Stimulated activated CD8-positive, alpha-beta memory T cell treated with anti-CD3 and anti-CD28 coated beads, Interleukin-7, amount 100 ng/mL, for 48 hours (primary cell): ENCODE measurements around the gene RLBP1.
"Not testable (repeated sequence)": the region's sequence is repeated elsewhere in the genome, so short reads cannot be mapped to it uniquely, and the experiment has no call there.

Source experiments
- DNase-seq, 2 donors: peaks; one replicate each; pipeline ENCODE4 v3.0.0-alpha.2; 2020; ENCODE audit warnings: low read depth in 1 of 2; ENCODE audit errors: extremely low read depth in 1 of 2

The RLBP1 gene

DNA sequence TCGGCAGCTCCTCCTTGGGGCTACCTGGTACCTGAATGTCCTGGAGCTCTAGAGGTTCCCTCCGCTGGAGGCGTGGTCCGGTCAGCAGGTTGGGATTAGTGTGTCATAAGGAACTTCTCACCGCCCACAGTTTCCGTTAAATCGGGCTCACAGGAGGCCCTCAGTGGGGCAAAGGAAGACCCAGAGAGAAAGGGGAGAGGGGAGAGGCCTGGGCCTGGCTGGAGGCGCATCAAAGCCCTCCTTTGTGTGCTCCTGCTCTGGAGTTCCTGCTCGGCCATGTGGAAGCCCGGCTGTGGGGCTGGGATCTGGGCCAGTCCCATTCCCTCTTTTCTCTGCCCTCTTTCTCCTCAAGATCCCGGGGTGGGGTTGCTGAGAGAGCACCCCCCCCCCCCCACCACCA lies at the start of gene RLBP1:
Gene RLBP1 (minus strand): TSS at position 37 of the 400 bp plus-strand sequence. CDS start 2,604 bp downstream, outside the sequence.
- no peak for DNase-seq

DNA sequence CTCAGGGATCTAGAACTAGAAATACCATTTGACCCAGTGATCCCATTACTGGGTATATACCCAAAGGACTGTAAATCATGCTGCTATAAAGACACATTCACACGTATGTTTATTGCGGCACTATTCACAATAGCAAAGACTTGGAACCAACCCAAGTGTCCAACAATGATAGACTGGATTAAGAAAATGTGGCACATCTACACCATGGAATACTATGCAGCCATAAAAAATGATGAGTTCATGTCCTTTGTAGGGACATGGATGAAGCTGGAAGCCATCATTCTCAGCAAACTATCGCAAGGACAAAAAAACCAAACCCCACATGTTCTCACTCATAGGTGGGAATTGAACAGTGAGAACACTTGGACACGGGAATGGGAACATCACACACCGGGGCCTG lies 28.8 kb upstream of the RLBP1 start:
- not testable (repeated sequence) for DNase-seq

DNA sequence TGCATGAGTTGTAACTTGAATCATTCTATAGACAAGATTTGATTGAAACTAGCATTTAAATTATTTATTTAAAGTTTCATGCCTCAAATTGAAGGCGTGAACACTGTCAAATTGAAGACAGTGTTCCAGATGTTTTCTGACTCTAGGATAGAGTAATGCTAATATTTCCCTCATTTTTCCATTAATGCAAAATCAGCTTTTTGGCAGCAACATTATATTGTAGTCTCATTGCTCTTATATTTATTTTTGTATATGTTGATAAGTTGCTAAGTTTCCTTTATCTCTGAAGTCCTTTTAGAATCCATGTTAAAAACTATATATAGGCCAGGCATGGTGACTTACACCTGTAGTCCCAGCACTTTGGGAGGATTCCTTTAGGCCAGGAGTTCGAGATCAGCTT lies 27.2 kb upstream of the RLBP1 start:
- DNase-seq: no peak

DNA sequence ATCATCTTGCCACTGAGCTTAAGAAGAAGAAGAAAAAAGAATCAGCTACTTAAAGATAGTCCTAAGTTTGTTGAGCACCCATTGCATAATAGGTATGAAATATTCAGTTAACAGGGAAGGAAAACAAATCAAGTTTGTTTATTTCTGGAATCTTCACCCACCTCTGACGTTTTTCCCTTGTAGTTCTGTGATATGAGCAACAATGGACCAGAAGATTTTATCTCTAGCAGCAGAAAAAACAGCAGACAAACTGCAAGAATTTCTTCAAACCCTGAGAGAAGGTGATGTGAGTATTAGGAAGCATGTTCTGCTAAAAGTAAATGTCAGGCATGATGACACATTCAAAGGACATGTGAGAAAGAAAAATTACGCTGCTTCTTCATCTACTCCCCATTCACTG lies 26.1 kb upstream of the RLBP1 start:
- no peak for DNase-seq

DNA sequence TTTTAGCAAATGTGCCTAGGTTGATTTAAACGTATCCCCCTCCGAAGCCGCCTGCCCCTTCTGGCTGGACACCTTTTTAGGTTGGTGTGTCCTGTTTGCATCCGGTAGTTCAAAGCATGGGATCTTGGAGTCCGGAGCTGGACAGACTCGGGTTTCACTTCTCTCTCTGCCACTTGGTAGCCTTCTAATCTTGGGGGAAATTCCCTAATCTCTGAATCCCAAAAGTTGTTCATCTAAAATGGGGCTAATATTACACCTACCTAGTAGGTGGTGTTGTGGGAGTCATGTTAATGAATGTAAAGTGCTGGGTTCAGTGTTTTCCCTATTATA lies 23.2 kb upstream of the RLBP1 start:
- no peak for DNase-seq

DNA sequence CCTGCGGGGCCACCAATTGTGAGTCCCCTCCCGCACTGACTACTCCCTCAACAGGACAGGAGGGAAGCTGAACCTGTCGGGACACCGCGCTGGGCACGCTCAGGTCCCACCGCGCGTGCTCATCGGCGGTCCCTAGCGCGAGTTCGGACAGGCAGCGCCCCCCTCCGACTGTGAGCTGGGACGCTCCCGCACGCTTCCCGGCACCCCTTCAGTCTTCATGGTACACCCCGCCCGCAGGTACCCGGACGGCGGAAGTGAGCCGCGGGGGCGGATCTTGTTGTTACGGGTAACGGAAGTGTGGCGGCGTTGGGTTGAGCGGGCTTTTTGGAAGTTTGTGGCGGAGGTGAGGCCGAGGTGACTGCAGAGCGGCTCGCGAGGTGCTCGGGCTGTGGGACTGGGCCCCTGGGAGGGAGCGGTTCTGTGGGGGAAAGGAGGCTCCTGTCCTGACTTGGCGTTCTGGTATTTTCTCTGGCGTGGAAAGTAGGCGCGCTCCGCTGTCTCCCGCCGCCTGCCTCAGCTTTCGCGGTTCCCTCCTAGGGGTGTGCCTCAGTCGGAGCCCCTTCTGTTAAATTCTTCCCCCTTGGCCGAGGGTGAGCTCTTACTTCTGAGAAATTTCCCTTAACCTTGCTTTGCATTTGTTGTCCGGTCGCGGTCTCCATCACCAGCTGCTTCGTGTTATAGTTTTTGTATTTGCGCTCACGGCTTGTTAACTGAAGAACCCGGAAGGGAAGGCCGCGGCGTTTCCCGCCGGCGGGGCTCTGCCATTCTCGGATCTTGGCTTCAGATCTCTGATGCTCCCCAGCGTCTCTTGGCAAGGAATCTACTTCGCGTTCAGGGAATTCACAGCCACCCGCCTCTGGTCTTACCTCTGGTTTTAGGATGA lies 22.6 kb upstream of the RLBP1 start, which contains the start of gene FANCI:
Gene FANCI (plus strand): TSS at position 289 of the 883 bp plus-strand sequence. CDS start 3,669 bp downstream, outside the sequence.
- peak; percentile 95 to 96 for DNase-seq

DNA sequence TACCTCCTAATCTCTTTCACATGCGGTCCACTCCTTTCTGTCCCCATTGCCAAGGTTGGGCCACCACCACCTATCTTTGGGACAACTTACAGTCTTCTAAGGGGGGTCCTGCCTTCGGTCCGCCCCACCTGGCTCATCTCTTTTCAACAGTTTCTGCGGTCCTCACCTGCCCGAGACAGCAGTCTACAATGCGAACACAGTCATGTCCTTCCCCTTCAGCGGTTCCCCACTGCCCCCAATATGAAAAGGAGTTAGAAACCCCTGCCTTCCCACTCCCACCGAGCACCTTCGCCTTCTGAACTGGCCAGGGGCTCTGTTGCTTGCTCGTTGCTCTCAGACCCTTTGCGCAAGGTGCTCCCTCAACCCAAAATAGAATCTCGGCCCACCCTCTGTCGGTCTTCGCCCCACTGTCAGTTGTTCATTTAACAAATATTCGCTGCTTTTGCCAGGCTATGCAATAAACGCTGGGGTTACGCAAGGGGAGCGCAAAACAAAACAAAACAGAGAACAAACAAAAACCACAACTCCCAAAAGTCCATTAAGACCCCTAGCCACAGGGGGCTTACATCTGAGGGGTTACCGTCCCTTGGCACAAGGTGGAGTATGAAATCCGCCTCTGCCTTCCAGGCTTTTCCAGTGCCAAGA lies 21.8 kb upstream of the RLBP1 start:
- DNase-seq: no peak

DNA sequence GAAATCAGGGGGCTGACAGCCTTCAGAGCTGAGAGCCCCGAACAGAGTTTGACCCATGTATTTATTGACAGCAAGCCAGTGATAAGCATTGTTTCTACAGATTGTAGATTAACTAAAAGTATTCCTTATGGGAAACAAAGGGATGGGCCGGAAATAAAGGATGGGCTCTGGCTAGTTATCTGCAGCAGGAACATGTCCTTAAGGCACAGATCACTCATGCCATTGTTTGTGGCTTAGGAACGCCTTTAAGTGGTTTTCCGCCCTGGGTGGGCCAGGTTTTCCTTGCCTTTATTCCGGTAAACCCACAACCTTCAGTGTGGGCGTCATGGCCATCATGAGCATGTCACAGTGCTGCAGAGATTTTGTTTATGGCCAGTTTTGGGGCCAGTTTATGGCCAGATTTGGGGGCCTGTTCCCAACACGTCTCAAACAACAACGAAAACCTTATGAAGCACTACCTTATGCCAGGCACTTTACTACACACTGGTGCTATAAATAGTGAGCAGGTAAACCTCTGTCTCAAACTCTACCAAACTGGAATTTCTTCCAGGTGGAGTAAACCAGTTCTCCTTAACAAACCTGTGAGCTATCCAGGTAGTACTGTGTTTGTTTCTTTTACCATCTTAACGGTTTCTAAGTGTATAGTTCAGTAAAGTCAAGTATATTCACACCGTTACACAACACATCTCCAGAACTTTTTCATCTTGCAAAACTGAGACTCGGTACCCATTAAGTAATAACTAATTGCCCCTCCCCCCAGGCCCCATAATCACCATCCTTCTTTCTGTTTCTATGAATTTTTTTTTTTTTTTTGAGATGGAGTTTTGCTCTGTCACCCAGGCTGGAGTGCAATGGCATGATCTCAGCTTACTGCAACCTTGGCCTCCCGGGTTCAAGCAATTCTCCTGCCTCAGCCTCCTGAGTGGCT lies 18.8 kb upstream of the RLBP1 start:
- DNase-seq: not testable (repeated sequence)

DNA sequence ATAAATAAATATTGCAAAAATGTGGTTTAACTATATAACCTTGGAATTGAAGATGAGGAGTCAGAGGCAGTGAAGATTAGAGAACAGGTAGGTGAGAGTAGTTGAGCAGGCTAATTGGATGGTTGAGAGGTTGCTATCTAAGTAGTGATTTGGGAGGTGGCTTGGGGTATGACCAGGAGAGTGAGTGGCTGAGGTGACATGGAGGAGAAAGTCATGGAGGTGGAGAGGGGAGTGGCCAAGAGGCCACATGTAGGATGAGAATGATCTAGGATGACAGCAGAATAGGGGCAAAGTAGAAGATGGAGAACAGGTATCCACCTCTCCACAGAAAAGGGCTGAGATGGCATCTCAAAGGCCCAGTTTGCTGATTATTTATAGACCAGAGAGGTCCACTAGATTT lies 10.5 kb upstream of the RLBP1 start:
- no peak for DNase-seq

DNA sequence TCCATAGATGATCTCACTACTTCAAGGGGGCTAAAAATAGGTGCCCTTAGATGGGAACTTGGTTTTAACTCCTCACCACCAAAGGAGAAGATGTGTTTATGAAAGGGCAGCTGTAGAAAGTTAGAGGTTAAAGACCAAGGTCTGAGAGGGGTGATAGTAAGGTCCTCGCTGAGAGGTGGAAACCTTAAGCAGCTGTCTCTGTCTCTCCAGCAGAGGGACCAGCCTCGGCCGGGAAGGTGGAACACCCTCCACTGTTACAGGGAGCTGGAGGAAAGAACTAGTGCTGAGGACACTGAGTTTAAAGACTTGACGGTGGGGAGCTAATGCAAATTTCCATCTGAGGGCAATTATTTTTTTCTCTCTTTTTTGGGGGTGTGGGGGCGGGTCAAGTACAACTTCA lies 8.9 kb upstream of the RLBP1 start:
- no peak for DNase-seq

DNA sequence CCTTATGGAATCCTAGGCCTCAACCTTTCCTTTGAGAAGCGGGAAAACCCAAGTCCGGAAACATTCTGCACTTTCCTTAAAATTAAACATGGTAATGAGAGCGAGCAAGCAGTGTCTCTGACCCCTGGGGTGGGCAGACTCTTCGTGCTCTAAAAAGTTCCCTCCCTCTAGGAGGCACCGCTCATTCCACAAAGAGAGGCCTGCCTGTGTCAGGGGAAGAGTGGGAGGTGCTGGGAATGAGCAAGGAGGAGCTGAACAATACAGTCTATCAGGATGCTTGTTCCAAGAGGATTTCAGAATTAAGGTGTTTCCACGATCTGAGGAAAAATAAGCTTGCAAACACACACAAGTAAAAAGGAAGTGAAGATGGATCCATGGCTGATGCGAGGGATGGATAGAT lies 6.0 kb upstream of the RLBP1 start:
- no peak for DNase-seq

DNA sequence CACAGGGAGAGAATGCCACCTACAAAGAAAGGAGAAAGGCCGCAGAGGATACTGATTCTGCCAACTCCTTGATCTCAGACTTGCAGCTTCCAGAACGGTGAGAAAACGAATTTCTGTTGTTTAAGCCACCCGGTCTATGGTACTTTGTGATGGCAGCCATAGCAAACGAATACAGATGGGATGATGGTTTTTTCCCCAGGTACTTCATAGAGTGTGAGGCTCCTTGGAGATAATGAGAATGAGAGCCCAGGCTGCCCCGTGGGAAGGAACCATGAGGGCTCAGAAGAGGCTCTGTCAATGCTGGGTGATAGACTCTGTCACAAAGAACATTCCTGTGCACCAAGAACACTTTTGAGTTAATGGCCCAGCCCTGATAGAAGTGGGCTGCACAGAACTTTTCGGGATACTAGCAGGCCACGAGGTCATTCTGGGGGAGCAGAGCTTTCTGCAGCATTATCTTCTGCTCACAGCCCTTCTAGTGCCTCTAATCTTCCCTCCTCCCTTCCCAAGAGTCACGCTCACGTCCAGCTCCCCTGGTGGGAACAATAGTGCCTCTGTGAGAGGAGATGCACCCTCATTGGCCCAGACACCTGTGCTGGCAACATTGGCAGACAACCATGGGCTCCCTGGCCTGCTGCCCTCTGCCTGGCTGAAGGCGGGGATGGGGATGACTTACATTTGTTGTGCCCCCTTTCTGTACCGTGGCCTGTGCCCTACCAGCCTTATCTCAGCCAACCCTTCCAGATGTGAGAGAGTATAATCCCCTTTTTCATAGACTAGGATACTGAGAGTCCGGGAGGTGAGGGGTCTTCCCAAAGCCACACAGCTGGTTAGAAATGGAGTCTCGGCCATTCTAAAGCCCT lies 5.2 kb upstream of the RLBP1 start:
- no peak for DNase-seq

DNA sequence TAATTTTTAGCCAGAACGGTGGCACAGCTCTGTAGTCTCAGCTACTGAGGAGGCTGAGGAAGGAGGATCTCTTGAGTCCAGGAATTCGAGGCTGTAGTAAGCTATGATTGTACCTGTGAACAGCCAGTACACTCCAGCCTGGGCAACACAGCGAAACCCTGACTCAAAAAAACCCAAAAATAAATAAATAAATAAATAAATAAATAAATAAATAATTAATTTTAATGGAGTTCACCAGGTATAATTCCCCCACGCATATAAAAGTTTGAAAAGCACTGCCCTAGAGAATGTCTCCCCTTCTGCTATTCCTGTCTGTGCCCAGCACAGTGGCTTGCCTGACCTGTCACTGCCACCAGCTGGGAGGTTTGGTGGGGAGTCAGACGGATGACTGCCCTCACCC lies 4.2 kb upstream of the RLBP1 start:
- no peak for DNase-seq

DNA sequence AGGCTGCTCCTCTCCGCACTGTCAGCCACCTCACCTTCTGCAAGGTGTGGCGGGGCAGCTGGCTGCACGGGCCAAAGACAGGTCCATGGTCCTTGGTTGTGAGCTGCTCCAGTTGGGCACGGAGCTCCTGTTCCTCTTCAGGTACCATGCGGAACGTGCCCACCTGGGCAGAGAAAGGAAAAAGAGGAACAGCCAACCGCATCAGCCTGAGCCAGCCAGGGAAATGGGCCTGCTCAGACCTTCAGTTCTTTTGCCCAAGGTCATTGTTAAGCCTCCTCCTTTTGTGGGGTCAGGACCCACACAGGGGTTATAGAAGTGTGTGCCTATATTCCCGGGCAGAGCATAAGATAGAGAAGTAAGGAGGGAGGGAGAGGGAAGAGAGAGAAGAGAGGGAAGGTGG lies 2.8 kb downstream of the RLBP1 start:
- DNase-seq: no peak

DNA sequence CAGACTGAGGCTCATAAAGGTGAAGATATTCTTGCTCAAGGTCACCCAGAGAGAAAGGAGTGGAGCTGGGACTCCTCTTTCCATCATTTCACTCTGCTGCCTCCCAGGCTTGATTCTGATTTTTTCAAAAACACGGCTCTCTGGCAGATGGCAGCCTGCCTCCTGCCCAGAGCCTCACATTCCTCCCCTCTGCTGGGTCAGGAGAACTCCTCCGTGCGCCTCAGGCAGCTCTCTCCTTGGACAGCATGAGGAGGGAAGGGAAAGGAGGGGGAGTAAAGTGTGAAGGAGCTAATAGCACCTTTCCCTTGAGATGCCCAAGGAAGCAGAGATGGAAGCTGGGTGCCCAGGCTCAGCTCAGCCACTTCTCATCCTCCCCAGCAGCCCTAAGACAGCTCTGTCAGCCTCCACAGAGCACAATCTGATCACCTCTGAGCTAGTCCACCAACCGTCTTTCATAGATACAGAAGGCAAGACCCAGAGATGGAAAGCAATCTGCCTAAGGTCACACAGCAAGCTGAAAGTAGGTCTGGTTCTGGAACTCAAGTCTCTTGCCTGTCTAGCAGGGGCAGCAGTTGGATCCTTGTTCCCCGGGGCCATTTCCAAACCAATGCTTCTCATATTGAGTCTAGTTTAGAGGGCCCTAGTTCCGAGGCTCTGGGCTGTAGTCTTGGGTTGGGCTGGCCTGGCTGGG lies 3.5 kb downstream of the RLBP1 start:
- no peak for DNase-seq

DNA sequence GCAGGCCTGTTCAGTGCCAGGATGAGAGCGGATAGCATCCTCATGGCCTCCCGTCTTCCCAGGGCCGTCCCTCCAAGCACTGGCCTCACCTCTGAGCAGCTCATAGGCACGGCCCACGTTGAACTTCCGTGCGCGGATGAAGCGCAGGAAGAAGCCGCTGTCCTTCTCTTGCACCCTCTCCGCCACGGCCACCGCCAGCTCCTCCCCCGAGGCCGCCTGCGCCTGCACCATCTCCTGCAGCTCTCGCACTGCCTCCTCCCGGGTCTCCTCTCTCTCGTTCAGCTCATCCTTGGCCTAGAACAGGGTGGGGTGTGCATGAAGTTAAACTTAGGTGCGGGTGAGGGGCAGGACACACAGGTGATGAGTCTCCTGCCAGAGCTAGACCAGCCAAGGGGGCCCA lies 4.3 kb downstream of the RLBP1 start:
- no peak for DNase-seq

DNA sequence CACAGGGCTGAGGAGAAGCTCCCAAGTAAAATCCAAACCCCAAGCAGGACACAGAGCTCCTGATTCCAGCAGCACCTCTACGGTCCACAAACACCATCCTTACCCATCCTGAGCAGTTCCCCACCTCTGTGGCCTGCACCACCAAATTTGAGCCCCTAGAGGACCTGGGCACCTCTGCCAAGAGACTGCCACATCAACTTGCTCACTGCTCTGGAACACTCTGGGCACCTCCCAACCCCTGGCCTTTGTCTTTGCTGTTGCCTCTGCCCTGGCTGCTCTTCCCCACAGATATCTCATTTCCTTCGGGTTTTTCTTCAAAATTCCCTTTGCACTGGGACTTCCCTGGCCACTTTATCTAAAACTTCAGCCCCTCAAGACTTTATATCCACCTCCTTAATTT lies 5.8 kb downstream of the RLBP1 start:
- DNase-seq: no peak

DNA sequence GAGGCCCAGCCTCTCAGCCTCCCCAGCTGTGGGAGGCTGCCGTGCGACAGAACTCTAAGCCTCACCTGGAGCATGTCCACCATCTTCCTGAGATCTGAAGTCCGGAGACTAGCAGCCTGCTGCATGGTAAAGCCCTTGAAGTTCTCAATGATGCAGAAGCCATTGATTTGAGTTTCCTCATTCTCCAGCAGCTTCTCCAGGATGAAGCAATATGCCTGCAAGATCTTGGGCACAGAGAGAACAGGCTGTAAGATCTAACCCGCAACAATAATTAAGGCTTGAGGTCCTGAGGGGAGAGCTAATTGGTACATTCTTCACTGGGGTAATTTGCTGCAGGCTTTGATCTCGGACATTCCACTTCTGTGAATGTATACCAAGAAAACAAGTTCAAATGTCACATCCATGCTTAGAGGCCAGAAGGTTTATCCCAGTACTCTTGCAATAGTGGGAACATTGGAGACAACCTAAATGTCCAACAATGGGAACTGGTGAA lies 9.7 kb downstream of the RLBP1 start:
- no peak for DNase-seq

DNA sequence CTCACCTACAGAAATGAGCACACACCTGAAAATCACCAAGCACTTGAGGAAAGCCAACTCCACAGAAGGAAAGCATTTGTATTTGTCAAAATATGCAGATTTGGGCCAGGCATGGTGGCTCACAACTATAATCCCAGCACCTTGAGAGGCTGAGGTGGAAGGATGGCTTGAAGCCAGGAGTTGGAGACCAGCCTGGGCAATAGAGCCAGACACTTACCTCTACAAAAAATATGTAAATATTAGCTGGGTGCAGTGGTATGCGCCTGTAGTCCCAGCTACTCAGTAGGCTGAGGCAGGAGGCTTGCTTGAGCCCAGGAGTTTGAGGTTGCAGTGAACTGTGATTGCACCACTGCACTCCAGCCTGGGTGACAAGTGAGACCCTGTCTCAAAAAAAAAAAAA lies 12.3 kb downstream of the RLBP1 start:
- no peak for DNase-seq

DNA sequence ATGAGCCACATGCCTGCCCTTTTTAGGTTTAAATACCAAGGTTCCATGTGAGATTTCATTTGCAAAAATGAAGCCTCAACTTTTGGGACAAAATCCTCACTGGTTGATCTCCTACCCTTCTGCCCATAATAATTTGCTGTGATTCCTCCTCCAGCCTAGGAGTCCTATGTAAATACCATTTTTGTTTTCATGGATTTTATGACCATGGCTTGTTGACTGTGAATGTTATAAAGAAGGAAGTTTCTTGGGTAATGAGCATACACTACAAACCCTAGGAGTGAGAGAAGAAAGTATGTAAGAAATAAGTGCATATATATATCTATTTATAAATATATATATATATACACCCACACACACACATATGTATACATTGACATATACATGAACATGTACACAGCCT lies 13.1 kb downstream of the RLBP1 start:
- DNase-seq: no peak
